Measurements from ENCODE around the gene APOE. TPM values are rescaled to one million over a fixed set of nuclear protein-coding genes. Genes with fewer than 3 reads are reported as not detected.
"Not testable (repeated sequence)": the region's sequence is repeated elsewhere in the genome, so short reads cannot be mapped to it uniquely, and the experiment has no call there.

Gene APOE
- total RNA-seq, 1 donor from 2014 or later = 313 TPM

GRCh38 chr19:44884566-44884965, 21.0 kb upstream of the APOE start:
- DNase-seq = no peak

GRCh38 chr19:44886141-44886540, 19.5 kb upstream of the APOE start:
- DNase-seq = no peak

DNA sequence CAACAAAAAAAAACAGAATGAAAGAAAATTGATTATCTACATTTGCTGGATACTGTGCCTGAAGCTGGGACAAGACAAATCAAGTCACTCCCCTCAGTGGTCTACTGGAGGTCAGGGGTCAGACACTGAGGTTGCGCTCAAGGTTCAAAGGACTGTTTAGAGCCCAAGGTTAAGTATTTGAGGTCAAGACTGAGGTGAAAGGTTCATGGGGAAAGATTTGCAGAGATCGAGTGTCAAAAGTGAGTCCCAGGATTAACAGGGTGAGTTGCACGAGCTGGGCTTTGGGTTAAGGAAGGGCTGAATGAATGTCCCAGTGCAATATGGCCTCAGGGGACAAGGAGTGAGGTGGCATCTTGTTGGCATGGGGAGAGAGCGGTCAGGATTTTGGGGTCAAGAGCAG, 17.9 kb upstream of the APOE start:
- no peak for DNase-seq

GRCh38 chr19:44888335-44888734, 17.3 kb upstream of the APOE start:
- DNase-seq = not testable (repeated sequence)

DNA sequence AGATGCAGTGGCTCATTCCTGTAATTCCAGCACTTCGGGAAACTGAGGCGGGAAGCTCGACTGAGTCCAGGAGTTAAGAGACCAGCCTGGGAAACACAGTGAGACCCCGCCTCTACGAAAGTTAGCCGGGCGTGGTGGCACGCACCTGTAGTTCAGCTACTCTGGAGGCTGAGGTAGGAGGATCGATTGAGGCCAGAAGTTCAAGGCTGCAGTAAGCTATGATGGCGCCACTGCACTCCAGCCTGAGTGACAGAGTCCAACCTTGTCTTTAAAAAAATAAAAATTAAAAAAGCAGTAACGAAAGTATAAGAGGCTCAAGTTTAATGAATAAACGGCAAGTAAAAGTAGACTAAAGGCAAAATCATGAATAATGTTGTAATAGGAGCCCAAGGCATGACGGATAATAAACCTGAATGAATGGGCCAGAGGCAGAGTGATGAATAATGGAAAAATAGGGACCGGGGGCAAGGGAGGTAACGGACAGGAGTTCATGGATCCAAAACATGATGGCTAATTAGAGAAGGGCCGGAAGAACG, 15.7 kb upstream of the APOE start:
- no peak for DNase-seq

- DNase-seq = peak; percentile 100
Observed at GRCh38 chr19:44890366-44891015, 15.1 kb upstream of the APOE start.

DNA sequence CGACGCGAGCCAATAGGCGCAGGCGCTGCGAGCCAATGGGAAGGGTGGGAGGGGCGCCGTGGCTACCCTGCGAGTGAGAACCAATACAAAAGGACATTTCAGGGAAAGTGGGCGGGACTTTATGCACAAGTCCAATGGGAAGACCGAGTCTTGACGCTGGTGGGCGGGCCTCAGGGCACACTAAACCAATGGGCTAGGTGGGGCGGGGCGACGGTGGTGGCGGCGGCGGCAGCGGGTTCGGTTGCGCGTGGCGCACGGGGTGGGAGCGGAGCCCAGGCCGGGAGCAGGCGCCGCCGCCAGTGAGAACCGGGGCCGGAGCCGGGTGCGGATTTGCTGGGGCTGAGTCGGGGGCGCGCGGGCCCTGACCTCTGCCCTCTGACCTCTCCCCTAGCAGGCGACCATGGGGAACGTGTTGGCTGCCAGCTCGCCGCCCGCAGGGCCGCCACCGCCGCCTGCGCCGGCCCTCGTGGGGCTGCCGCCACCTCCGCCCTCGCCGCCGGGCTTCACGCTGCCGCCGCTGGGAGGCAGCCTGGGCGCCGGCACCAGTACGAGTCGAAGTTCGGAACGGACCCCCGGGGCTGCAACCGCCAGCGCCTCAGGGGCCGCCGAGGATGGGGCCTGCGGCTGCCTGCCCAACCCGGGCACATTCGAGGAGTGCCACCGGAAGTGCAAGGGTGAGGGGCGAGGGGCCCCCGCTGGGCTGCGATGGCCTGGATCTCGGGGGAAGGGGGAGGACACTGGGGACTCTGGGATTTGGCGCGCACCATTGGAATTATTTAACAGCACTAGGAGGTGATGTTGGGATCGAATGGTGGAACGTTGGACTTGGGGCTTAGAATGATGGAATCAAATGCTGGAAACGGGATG, 14.3 kb upstream of the APOE start, which contains the start of gene TOMM40:
Gene TOMM40, plus strand, starts transcription at position 239 of the 867 bp plus-strand sequence. Its CDS starts 162 bp downstream, at position 401.
- DNase-seq = peak; percentile 100

GRCh38 chr19:44892932-44893331, 12.7 kb upstream of the APOE start:
- DNase-seq = no peak

DNA sequence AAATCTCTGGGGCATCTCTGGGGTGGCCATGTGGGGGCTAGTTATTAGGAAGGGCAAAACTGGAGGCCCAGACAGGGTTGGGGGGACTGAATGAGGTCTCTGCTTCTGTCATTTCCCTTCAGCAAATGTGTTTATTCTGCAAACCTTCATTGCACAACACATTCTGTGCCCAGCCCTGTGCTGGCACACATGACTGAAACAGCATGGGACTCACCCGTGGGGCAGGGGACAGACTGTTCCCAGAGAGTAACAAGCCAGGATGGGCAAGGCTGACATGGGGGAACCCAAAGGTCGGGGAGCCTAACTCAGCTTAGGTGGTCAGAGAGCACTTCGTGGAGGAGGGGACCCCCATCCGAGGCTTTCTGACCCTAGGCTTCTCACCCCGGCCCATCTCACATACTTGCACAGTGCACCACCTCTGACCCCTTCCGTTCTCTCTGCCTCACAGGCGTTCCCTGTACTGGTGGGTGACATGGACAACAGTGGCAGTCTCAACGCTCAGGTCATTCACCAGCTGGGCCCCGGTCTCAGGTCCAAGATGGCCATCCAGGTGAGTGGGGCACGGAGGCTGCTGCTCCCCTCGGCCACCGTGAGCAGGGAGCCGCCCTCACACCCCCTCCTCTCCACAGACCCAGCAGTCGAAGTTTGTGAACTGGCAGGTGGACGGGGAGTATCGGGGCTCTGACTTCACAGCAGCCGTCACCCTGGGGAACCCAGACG, 12.1 kb upstream of the APOE start:
- no peak for DNase-seq

GRCh38 chr19:44894052-44894400, 11.6 kb upstream of the APOE start:
- DNase-seq = no peak

DNA sequence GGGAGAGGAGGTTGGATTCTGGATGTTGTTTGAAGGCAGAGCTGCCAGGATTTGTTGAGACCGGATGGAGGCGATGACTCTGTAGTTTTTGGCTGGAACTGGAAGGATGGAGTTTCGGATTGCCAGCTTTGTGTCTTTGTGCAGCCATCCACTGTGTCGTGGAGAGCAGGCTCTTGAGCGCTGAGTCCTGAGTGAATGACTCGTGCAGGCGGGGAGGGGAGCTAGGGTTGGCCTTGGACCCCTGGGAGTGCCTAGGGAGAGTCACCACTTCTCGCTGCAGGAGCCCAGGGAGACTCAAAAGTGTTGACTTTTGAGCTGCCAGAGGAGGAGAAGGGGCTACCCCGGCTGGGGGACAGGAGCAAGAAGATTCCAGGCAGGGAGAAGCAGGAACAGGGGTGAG, 10.7 kb upstream of the APOE start:
- DNase-seq = no peak

GRCh38 chr19:44897835-44898234, 7.8 kb upstream of the APOE start:
- DNase-seq = no peak

- no peak for DNase-seq
Observed at GRCh38 chr19:44900328-44901244, 5.0 kb upstream of the APOE start.

DNA sequence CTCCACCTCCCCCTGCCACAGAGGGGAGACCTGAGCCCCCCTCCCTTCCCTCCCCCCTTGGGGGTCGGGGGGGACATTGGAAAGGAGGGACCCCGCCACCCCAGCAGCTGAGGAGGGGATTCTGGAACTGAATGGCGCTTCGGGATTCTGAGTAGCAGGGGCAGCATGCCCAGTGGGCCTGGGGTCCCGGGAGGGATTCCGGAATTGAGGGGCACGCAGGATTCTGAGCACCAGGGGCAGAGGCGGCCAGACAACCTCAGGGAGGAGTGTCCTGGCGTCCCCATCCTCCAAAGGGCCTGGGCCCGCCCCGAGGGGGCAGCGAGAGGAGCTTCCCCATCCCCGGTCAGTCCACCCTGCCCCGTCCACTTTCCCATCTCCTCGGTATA, 2.4 kb upstream of the APOE start:
- DNase-seq = no peak

DNA sequence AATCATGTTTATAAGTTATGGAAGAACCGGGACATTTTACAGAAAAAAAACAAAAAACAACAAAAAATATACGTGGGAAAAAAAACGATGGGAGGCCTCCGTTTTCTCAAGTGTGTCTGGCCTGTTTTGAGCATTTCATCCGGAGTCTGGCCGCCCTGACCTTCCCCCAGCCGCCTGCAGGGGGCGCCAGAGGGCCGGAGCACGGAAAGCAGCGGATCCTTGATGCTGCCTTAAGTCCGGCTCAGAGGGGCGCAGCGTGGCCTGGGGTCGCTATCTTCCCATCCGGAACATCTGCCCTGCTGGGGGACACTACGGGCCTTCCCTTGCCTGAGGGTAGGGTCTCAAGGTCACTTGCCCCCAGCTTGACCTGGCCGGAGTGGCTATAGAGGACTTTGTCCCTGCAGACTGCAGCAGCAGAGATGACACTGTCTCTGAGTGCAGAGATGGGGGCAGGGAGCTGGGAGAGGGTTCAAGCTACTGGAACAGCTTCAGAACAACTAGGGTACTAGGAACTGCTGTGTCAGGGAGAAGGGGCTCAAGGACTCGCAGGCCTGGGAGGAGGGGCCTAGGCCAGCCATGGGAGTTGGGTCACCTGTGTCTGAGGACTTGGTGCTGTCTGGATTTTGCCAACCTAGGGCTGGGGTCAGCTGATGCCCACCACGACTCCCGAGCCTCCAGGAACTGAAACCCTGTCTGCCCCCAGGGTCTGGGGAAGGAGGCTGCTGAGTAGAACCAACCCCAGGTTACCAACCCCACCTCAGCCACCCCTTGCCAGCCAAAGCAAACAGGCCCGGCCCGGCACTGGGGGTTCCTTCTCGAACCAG, 1.8 kb upstream of the APOE start:
- DNase-seq = peak; percentile 39

DNA sequence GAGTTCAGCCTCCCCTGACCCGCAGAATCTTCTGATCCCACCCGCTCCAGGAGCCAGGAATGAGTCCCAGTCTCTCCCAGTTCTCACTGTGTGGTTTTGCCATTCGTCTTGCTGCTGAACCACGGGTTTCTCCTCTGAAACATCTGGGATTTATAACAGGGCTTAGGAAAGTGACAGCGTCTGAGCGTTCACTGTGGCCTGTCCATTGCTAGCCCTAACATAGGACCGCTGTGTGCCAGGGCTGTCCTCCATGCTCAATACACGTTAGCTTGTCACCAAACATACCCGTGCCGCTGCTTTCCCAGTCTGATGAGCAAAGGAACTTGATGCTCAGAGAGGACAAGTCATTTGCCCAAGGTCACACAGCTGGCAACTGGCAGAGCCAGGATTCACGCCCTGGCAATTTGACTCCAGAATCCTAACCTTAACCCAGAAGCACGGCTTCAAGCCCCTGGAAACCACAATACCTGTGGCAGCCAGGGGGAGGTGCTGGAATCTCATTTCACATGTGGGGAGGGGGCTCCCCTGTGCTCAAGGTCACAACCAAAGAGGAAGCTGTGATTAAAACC, 1.1 kb upstream of the APOE start:
- DNase-seq = no peak

- DNase-seq = no peak
Observed at GRCh38 chr19:44907613-44908012, 2.0 kb downstream of the APOE start.

GRCh38 chr19:44908074-44908835, 2.7 kb downstream of the APOE start:
- DNase-seq = no peak

GRCh38 chr19:44908836-44909261, 3.3 kb downstream of the APOE start:
- DNase-seq = no peak

GRCh38 chr19:44909775-44910174, 4.2 kb downstream of the APOE start:
- no peak for DNase-seq
